ENCODE results near the gene COL18A1. TPM values are rescaled to one million over a fixed set of nuclear protein-coding genes. Genes with fewer than 3 reads are reported as not detected.

The COL18A1 gene
- total and polyA plus RNA-seq, 9 of the 15 experiments (the other 6 are each of a cell fraction or from before 2014, with no cell fraction given), result 0.14 to 16.4 (median 2.0) TPM

DNA sequence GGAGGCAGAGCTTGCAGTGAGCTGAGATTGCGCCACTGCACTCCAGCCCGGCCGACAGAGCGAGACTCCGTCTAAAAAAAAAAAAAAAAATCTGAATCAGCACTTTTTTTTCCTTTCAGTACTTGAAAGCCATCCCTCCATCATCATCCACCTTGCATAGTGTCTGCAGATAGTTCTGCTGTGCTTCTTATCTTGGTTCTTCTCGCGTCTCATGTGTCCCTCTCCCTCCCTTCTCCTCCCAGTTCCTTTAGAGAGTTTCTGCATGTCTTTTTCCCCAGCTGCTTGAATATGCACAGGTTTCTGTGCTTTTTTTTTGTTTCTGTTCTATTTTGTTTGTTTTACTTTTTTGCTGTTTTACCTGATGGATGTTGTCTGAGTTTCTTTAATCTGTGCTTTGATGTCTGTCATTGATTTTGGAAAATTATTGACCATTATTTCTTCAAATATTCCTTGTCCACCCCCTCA lies 3.9 kb upstream of the COL18A1 start (continued):
- no peak for TF ChIP-seq ZNF239 (CRISPR knock-in tag; IDR thresholded peaks at IDR 0.05)
- TF ChIP-seq NFXL1 (CRISPR knock-in tag; IDR thresholded peaks at IDR 0.05), result no peak
- TF ChIP-seq NBN (IDR thresholded peaks at IDR 0.05; ENCODE audit: low read depth), result peak; percentile 83
- TF ChIP-seq PML (IDR thresholded peaks at IDR 0.05; ENCODE audit: low read length), result no peak
- no peak for TF ChIP-seq ZNF124 (CRISPR knock-in tag; IDR thresholded peaks at IDR 0.05)
- no peak for TF ChIP-seq KAT7 (CRISPR knock-in tag; IDR thresholded peaks at IDR 0.05; ENCODE audit: borderline replicate concordance)
- TF ChIP-seq, protein P1, sequence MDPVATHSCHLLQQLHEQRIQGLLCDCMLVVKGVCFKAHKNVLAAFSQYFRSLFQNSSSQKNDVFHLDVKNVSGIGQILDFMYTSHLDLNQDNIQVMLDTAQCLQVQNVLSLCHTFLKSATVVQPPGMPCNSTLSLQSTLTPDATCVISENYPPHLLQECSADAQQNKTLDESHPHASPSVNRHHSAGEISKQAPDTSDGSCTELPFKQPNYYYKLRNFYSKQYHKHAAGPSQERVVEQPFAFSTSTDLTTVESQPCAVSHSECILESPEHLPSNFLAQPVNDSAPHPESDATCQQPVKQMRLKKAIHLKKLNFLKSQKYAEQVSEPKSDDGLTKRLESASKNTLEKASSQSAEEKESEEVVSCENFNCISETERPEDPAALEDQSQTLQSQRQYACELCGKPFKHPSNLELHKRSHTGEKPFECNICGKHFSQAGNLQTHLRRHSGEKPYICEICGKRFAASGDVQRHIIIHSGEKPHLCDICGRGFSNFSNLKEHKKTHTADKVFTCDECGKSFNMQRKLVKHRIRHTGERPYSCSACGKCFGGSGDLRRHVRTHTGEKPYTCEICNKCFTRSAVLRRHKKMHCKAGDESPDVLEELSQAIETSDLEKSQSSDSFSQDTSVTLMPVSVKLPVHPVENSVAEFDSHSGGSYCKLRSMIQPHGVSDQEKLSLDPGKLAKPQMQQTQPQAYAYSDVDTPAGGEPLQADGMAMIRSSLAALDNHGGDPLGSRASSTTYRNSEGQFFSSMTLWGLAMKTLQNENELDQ (CRISPR knock-in tag; IDR thresholded peaks at IDR 0.05; ENCODE audit: borderline replicate concordance), result no peak
- TF ChIP-seq CBX1 (IDR thresholded peaks at IDR 0.05; ENCODE audit: low read depth), result peak; percentile 72; the same call in 1 of the 2 replicates
- 0 out of 2 replicates have a peak, but pooled peaks have one; percentile 37 for TF ChIP-seq LARP7 (IDR thresholded peaks at IDR 0.05)
- TF ChIP-seq, protein P2, sequence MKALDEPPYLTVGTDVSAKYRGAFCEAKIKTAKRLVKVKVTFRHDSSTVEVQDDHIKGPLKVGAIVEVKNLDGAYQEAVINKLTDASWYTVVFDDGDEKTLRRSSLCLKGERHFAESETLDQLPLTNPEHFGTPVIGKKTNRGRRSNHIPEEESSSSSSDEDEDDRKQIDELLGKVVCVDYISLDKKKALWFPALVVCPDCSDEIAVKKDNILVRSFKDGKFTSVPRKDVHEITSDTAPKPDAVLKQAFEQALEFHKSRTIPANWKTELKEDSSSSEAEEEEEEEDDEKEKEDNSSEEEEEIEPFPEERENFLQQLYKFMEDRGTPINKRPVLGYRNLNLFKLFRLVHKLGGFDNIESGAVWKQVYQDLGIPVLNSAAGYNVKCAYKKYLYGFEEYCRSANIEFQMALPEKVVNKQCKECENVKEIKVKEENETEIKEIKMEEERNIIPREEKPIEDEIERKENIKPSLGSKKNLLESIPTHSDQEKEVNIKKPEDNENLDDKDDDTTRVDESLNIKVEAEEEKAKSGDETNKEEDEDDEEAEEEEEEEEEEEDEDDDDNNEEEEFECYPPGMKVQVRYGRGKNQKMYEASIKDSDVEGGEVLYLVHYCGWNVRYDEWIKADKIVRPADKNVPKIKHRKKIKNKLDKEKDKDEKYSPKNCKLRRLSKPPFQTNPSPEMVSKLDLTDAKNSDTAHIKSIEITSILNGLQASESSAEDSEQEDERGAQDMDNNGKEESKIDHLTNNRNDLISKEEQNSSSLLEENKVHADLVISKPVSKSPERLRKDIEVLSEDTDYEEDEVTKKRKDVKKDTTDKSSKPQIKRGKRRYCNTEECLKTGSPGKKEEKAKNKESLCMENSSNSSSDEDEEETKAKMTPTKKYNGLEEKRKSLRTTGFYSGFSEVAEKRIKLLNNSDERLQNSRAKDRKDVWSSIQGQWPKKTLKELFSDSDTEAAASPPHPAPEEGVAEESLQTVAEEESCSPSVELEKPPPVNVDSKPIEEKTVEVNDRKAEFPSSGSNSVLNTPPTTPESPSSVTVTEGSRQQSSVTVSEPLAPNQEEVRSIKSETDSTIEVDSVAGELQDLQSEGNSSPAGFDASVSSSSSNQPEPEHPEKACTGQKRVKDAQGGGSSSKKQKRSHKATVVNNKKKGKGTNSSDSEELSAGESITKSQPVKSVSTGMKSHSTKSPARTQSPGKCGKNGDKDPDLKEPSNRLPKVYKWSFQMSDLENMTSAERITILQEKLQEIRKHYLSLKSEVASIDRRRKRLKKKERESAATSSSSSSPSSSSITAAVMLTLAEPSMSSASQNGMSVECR (CRISPR knock-in tag; IDR thresholded peaks at IDR 0.05), result no peak
- TF ChIP-seq CEBPG (CRISPR knock-in tag; IDR thresholded peaks at IDR 0.05), result no peak
- TF ChIP-seq CEBPG (tag; conservative IDR thresholded peaks at IDR 0.05 in 1 of 2, IDR thresholded peaks at IDR 0.05 in 1 of 2), result no peak
- TF ChIP-seq HDGF (IDR thresholded peaks at IDR 0.05), result no peak
- no peak for TF ChIP-seq ZNF408 (CRISPR knock-in tag; IDR thresholded peaks at IDR 0.05; ENCODE audit: low read depth)
- no peak for TF ChIP-seq STAT5B (CRISPR knock-in tag; IDR thresholded peaks at IDR 0.05)
- TF ChIP-seq, protein P3, sequence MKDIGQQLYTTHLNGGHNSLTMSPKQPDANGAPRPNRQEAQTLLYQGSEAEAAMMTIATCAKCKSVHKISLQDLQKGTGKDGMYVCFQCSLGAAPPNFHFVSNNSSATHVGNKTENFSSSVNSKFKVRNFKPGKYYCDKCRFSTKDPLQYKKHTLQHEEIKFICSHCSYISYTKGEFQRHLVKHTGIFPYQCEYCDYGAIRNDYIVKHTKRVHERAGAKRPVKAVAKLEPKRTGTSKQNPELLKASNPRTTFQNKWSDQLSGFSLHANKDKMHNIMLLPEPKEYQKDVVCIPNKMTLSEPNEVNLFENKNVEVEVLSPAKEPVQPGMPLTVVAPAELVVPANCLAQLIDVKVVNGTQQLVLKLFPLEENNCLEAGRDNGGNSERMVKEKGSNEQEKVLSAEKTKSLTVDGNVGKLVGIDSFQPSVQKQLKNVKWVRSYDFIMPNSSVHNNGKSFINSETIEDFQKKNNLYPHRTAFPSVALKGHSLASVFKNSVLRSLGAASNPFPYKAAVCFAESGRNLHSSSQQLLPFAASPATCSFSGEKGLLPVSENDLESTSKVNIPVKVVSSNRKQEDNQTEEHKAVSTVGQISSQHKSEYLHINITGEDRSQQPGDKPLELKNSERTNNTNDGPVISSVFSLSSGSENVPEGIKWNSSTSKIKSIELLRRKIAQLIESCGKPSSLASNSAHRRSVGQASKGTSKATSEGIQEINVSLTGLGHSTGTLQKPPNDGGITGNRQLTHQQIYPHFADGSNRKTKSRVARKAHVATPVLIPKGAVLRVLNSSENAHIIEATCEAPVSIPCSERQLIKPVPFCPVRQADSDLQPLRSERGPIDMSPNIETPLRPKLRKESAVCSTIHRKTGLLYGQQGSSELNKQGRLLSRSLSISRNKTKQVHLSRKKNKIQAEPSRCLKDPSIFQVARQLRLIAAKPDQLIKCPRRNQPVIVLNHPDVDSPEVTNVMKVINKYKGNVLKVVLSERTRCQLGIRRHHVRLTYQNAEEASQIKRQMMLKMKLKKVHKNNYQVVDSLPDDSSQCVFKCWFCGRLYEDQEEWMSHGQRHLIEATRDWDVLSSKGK (CRISPR knock-in tag; IDR thresholded peaks at IDR 0.05), result no peak
- TF ChIP-seq, protein P4, sequence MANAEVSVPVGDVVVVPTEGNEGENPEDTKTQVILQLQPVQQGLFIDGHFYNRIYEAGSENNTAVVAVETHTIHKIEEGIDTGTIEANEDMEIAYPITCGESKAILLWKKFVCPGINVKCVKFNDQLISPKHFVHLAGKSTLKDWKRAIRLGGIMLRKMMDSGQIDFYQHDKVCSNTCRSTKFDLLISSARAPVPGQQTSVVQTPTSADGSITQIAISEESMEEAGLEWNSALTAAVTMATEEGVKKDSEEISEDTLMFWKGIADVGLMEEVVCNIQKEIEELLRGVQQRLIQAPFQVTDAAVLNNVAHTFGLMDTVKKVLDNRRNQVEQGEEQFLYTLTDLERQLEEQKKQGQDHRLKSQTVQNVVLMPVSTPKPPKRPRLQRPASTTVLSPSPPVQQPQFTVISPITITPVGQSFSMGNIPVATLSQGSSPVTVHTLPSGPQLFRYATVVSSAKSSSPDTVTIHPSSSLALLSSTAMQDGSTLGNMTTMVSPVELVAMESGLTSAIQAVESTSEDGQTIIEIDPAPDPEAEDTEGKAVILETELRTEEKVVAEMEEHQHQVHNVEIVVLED (CRISPR knock-in tag; IDR thresholded peaks at IDR 0.05), result no peak
- peak; percentile 99 for TF ChIP-seq CBX5 (IDR thresholded peaks at IDR 0.05; ENCODE audit: borderline replicate concordance, low read depth)
